ENCODE results near the gene TRAPPC3L. TPM values are rescaled to one million over a fixed set of nuclear protein-coding genes. Genes with fewer than 3 reads are reported as not detected.

The TRAPPC3L gene
- total RNA-seq, 1 donor from 2014 or later: 2.3 TPM

DNA sequence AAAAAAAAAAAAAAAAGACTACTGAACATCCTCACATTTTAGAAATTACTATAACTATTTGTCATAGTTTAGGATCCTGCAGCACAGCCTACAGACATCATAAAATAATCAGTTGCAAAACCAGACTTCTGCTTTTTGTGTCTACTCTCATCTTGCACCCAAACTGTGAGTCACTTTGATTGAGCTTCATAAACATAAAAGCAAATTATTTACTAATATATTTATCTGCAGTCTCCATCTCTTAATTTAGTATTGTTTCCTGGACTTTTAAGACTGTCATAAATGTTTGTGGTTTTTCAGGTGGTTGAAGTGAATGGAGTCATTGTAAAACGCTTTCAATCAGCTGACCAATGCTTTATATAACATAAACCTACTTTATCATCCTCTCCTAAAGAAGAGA is 99.1 kb downstream of the TRAPPC3L start:
- H3K4me1 Mint-ChIP-seq: peaks cover 58% of the 10 kb centered on the region
- no peak for DNase-seq (ENCODE audit: low spot score in 2 of 2, unreplicated experiment in 2 of 2)
- H3K27ac Mint-ChIP-seq: no peak overlapping the region

DNA sequence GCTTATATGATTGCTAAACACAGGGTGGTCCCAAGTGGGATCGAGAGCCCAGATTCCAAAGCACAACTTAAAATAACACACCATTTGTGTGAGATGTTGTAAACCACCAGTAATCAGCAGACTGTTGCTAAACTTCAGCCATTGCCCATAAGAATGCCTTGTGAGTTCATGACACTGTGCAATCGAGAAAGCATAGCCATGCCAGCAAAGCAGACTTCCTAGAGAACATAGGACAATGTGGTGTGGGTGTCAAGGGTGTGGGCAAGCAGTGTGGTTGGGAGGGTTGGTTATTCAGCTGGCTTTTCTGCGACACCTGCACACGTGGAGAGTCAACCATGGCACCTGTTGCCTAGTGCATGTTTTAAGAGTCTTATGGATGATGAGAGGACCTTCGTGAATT is 100.4 kb downstream of the TRAPPC3L start:
- H3K27me3 Mint-ChIP-seq (ENCODE audit: low read depth): no peaks in the 10 kb centered on the region
- no peak for DNase-seq (ENCODE audit: low spot score in 2 of 2, unreplicated experiment in 2 of 2)
- no peak overlapping the region for H3K27ac Mint-ChIP-seq
- no peak overlapping the region for H3K4me3 Mint-ChIP-seq
- TF ChIP-seq, protein P1, sequence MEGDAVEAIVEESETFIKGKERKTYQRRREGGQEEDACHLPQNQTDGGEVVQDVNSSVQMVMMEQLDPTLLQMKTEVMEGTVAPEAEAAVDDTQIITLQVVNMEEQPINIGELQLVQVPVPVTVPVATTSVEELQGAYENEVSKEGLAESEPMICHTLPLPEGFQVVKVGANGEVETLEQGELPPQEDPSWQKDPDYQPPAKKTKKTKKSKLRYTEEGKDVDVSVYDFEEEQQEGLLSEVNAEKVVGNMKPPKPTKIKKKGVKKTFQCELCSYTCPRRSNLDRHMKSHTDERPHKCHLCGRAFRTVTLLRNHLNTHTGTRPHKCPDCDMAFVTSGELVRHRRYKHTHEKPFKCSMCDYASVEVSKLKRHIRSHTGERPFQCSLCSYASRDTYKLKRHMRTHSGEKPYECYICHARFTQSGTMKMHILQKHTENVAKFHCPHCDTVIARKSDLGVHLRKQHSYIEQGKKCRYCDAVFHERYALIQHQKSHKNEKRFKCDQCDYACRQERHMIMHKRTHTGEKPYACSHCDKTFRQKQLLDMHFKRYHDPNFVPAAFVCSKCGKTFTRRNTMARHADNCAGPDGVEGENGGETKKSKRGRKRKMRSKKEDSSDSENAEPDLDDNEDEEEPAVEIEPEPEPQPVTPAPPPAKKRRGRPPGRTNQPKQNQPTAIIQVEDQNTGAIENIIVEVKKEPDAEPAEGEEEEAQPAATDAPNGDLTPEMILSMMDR (IDR thresholded peaks at IDR 0.05; ENCODE audit: unreplicated experiment): no peak
- H3K36me3 Mint-ChIP-seq: no peaks in the 10 kb centered on the region
- no peaks in the 10 kb centered on the region for H3K9me3 Mint-ChIP-seq
- H3K4me1 Mint-ChIP-seq: peaks cover 57% of the 10 kb centered on the region

More for the DNA sequence above, 99.1 kb downstream of the TRAPPC3L start:
- Mint-ChIP-seq H3K4me3 (no peak overlapping the region), H3K9me3 (no peaks in the 10 kb centered on the region), H3K27me3 (ENCODE audit: low read depth) (no peaks in the 10 kb centered on the region), H3K36me3 (no peaks in the 10 kb centered on the region)
- TF ChIP-seq, protein P1 (IDR thresholded peaks at IDR 0.05; ENCODE audit: unreplicated experiment): no peak

Other genes with a start within 250 kb of the TRAPPC3L start
- 69.6 to 73.3 TPM (median 70.7 TPM) in 3 replicates for gene DSE, start 174.7 kb downstream of the TRAPPC3L start, total RNA-seq
- 2.2 to 2.4 TPM (median 2.4 TPM) in 3 replicates for gene CALHM6, start 84.3 kb downstream of the TRAPPC3L start, total RNA-seq
- 1.4 to 1.7 TPM (median 1.6 TPM) in 3 replicates for gene CALHM5, start 34.0 kb downstream of the TRAPPC3L start, total RNA-seq
- gene CALHM4, start 8.1 kb upstream of the TRAPPC3L start, total RNA-seq: not detected in 3 replicates
- gene RWDD1, start 25.8 kb upstream of the TRAPPC3L start, total RNA-seq: 34.4 to 37.6 TPM (median 37.0 TPM) in 3 replicates
- gene RSPH4A, start 70.8 kb upstream of the TRAPPC3L start, total RNA-seq: 0.78 to 1.2 TPM (median 0.89 TPM) in 3 replicates
- 13.0 to 13.9 TPM (median 13.1 TPM) in 3 replicates for gene ZUP1, start 123.1 kb upstream of the TRAPPC3L start, total RNA-seq
- gene KPNA5, start 135.5 kb upstream of the TRAPPC3L start, total RNA-seq: 28.1 to 32.2 TPM (median 29.5 TPM) in 3 replicates
- gene FAM162B, start 220.0 kb upstream of the TRAPPC3L start, total RNA-seq: 1.1 to 1.9 TPM (median 1.7 TPM) in 3 replicates

Measured in mesothelial cell of epicardium (in vitro differentiated cells).